Measurements from ENCODE around the gene WFDC8. TPM values are rescaled to one million over a fixed set of nuclear protein-coding genes. Genes with fewer than 3 reads are reported as not detected.

Gene WFDC8
- polyA plus RNA-seq, 12 donors, result not detected

Other genes starting within 250 kb of the WFDC8 start
- 10 to 100 TPM in 4 of 12 donors, 1 to 10 TPM in 7, not detected in 1; 6.8 to 21.4 (median 9.6) TPM for gene SDC4, start 230.9 kb downstream of the WFDC8 start, polyA plus RNA-seq (ENCODE audit: insufficient read length in 12 of 12)
- 10 to 100 TPM in 11 of 12 donors, not detected in 1; 13.7 to 24.6 (median 15.6) TPM for gene SYS1, start 216.1 kb downstream of the WFDC8 start, polyA plus RNA-seq (ENCODE audit: insufficient read length in 12 of 12)
- 1 to 10 TPM in 2 of 12 donors, under 1 TPM in 8, not detected in 2; 0.17 to 1.6 (median 0.61) TPM for gene TP53TG5, start 201.0 kb downstream of the WFDC8 start, polyA plus RNA-seq (ENCODE audit: insufficient read length in 12 of 12)
- gene DBNDD2, start 171.0 kb downstream of the WFDC8 start, polyA plus RNA-seq (ENCODE audit: insufficient read length in 12 of 12), result 10 to 100 TPM in 11 of 12 donors, not detected in 1; 19.2 to 31.0 (median 25.6) TPM
- 10 to 100 TPM in 11 of 12 donors, not detected in 1; 65.2 to 97.6 (median 73.5) TPM for gene PIGT, start 163.1 kb downstream of the WFDC8 start, polyA plus RNA-seq (ENCODE audit: insufficient read length in 12 of 12)
- gene WFDC2, start 109.5 kb downstream of the WFDC8 start, polyA plus RNA-seq (ENCODE audit: insufficient read length in 12 of 12), result 1 to 10 TPM in 5 of 12 donors, under 1 TPM in 2, not detected in 5; 0.74 to 4.2 (median 1.2) TPM
- gene SPINT3, start 63.7 kb downstream of the WFDC8 start, polyA plus RNA-seq (ENCODE audit: insufficient read length in 12 of 12), result not detected
- not detected for gene WFDC6, start 39.8 kb downstream of the WFDC8 start, polyA plus RNA-seq (ENCODE audit: insufficient read length in 12 of 12)
- under 1 TPM in 2 of 12 donors, not detected in 10; 0.07 to 0.11 TPM for gene EPPIN, start 31.9 kb downstream of the WFDC8 start, polyA plus RNA-seq (ENCODE audit: insufficient read length in 12 of 12)
- not detected for gene WFDC10A, start 50.5 kb upstream of the WFDC8 start, polyA plus RNA-seq (ENCODE audit: insufficient read length in 12 of 12)
- gene WFDC9, start 52.0 kb upstream of the WFDC8 start, polyA plus RNA-seq (ENCODE audit: insufficient read length in 12 of 12), result not detected
- gene WFDC11, start 91.0 kb upstream of the WFDC8 start, polyA plus RNA-seq (ENCODE audit: insufficient read length in 12 of 12), result not detected
- gene WFDC13, start 122.8 kb upstream of the WFDC8 start, polyA plus RNA-seq (ENCODE audit: insufficient read length in 12 of 12), result under 1 TPM in 1 of 12 donors, not detected in 11; 0.13 TPM
- gene WFDC10B, start 125.7 kb upstream of the WFDC8 start, polyA plus RNA-seq (ENCODE audit: insufficient read length in 12 of 12), result not detected
- not detected for gene SPINT4, start 143.1 kb upstream of the WFDC8 start, polyA plus RNA-seq (ENCODE audit: insufficient read length in 12 of 12)
- 1 to 10 TPM in 3 of 12 donors, under 1 TPM in 6, not detected in 3; 0.18 to 1.8 (median 0.74) TPM for gene WFDC3, start 212.6 kb upstream of the WFDC8 start, polyA plus RNA-seq (ENCODE audit: insufficient read length in 12 of 12)
- gene DNTTIP1, start 212.7 kb upstream of the WFDC8 start, polyA plus RNA-seq (ENCODE audit: insufficient read length in 12 of 12), result 10 to 100 TPM in 11 of 12 donors, not detected in 1; 33.2 to 55.0 (median 45.1) TPM
- gene UBE2C, start 233.4 kb upstream of the WFDC8 start, polyA plus RNA-seq (ENCODE audit: insufficient read length in 12 of 12), result 10 to 100 TPM in 11 of 12 donors, not detected in 1; 19.8 to 66.7 (median 30.8) TPM
- gene TNNC2, start 248.0 kb upstream of the WFDC8 start, polyA plus RNA-seq (ENCODE audit: insufficient read length in 12 of 12), result 1,000 to 10,000 TPM; 1,517 to 8,366 (median 5,425) TPM